OCI-LY1 (cell line): ENCODE results near the gene AGPS.

Source experiments
- CTCF ChIP-seq: fragments of 200-600 bp; sonication (generic), shearing (Covaris generic); IDR thresholded peaks from 2 replicates; pipeline ENCODE4 v1.5.1; 2017; ENCODE audit warnings: mild to moderate bottlenecking, antibody characterized with exemption, low read length, moderate library complexity, mixed read lengths
- EZH2 ChIP-seq: fragments of 200-600 bp; sonication (generic), shearing (Covaris generic); IDR thresholded peaks from 2 replicates; pipeline ENCODE4 v1.8.0; 2017; ENCODE audit warnings: borderline replicate concordance, mixed run types, mild to moderate bottlenecking, antibody characterized with exemption, low read length, moderate library complexity, mixed read lengths

DNA sequence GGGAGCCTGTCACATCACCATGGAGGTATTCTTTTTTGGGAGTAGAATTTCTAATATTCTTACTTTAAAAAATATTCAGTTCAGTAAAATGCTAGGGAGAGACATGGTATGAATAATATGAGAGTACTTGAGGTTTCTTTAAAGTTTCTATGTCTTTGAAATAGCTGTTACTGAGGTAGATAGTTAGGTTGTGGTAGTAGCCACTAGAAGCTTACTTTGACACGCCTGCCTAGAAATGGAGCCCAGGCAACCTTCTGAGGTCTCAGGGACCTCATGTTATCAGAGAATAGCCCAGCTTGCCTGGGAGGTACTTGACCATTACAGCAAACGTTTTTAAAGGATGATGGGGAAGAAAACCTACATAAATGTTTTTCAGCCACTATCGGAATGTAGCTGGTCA, 131.2 kb downstream of the AGPS start:
- no peak for TF ChIP-seq CTCF
- no peak for TF ChIP-seq EZH2
